ENCODE data around the gene SERPINB6. TPM values are rescaled to one million over a fixed set of nuclear protein-coding genes. Genes with fewer than 3 reads are reported as not detected.

Gene SERPINB6
- 10 to 100 TPM; 86.1 to 95.7 TPM for polyA plus RNA-seq

GRCh38 chr6:2971420-2972218 lies at the start of gene SERPINB6:
Gene SERPINB6, minus strand, starts transcription at chr6:2971567. Its CDS starts 12,235 bp downstream, at chr6:2959332.
- Histone ChIP-seq H3K36me3 (ENCODE audit: control insufficient read depth in 2 of 2, insufficient read depth in 2 of 2, low read length in 1 of 2) (no peaks in the 10 kb centered on the region), H3K4me1 (ENCODE audit: control insufficient read depth in 2 of 2, insufficient read depth in 2 of 2, low read length in 1 of 2) (no peaks in the 10 kb centered on the region), H3K9me3 (ENCODE audit: control insufficient read depth in 2 of 2, insufficient read depth in 1 of 2, low read depth in 1 of 2, low read length in 1 of 2) (no peaks in the 10 kb centered on the region), H3K27ac (ENCODE audit: low read depth in 2 of 2, low read length in 1 of 2) (peak within 1 kb of the TSS; percentile 95 to 98), H3K4me3 (ENCODE audit: low read depth in 1 of 2, low read length in 2 of 2) (peak within 1 kb of the TSS; percentile 74 to 81), H3K27me3 (ENCODE audit: control insufficient read depth in 1 of 2, insufficient read depth in 2 of 2, low read length in 2 of 2) (no peaks in the 10 kb centered on the region)
- 2 to 5% methylated on average over 53 to 63 of the region's 63 CpGs for WGBS, 2 donors

DNA sequence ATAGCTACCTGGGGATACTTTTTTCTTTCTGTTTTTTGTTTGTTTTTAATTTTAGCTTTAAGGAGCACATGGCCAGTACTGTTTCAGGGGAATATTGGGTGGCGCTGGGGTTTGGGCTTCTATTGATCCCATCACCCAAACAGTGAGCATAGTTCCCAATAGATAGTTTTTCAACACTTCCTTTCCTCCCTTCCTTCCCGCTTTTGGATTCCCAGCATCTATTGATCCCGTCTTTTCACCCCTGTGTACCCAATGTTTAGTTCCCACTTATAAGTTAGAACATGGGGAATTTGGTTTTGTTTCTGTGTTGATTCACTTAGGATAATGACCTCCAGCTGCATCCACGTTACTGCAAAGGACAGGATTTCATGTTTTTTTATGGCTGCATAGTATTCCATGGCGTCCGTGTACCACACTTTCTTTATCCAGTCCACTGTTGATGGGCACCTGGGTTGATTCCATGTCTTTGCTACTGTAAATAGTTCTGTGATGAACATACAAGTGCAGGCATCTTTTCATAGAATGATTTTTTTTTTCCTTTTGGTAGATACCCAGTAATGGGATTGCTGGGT lies 48.5 kb upstream of the SERPINB6 start:
- H3K27me3 ChIP-seq (ENCODE audit: control insufficient read depth in 1 of 2, insufficient read depth in 2 of 2, low read length in 2 of 2): no peaks in the 10 kb centered on the region
- no peaks in the 10 kb centered on the region for H3K4me1 ChIP-seq (ENCODE audit: control insufficient read depth in 2 of 2, insufficient read depth in 2 of 2, low read length in 1 of 2)
- H3K9me3 ChIP-seq (ENCODE audit: control insufficient read depth in 2 of 2, insufficient read depth in 1 of 2, low read depth in 1 of 2, low read length in 1 of 2): no peaks in the 10 kb centered on the region
- no peak overlapping the region for H3K4me3 ChIP-seq (ENCODE audit: low read depth in 1 of 2, low read length in 2 of 2)
- WGBS, 2 donors: 93% methylated on average over 6 of the region's 6 CpGs
- H3K27ac ChIP-seq (ENCODE audit: low read depth in 2 of 2, low read length in 1 of 2): no peak overlapping the region
- peaks cover 0 to 18% of the 10 kb centered on the region in 2 donors for H3K36me3 ChIP-seq (ENCODE audit: control insufficient read depth in 2 of 2, insufficient read depth in 2 of 2, low read length in 1 of 2)

DNA sequence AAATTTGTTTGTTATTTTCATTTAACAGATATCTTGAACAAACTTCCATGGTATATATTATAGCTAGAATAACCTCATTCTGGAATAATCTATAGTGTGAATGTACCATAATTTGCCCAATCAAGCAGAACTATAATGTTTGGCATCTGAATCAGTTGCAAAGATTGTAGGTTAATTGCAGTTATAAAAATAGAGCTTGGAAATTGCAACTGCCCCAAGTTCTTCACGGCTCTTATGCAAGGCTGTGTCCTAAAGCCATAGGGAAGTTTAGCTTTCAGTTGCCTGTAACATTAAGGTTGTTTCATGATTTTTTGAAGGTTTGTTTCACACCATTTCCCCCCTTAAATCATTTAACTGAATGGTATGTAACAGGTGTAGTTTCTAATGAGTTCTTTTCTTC lies 47.7 kb upstream of the SERPINB6 start:
- H3K4me3 ChIP-seq (ENCODE audit: low read depth in 1 of 2, low read length in 2 of 2): no peak overlapping the region
- H3K27ac ChIP-seq (ENCODE audit: low read depth in 2 of 2, low read length in 1 of 2): no peak overlapping the region
- peaks cover 0 to 21% of the 10 kb centered on the region in 2 donors for H3K36me3 ChIP-seq (ENCODE audit: control insufficient read depth in 2 of 2, insufficient read depth in 2 of 2, low read length in 1 of 2)
- H3K4me1 ChIP-seq (ENCODE audit: control insufficient read depth in 2 of 2, insufficient read depth in 2 of 2, low read length in 1 of 2): peaks cover 0 to under 1% of the 10 kb centered on the region in 2 donors
- 77 to 81% methylated on average over 1 of the region's 1 CpG for WGBS, 2 donors
- H3K9me3 ChIP-seq (ENCODE audit: control insufficient read depth in 2 of 2, insufficient read depth in 1 of 2, low read depth in 1 of 2, low read length in 1 of 2): no peaks in the 10 kb centered on the region
- no peaks in the 10 kb centered on the region for H3K27me3 ChIP-seq (ENCODE audit: control insufficient read depth in 1 of 2, insufficient read depth in 2 of 2, low read length in 2 of 2)

DNA sequence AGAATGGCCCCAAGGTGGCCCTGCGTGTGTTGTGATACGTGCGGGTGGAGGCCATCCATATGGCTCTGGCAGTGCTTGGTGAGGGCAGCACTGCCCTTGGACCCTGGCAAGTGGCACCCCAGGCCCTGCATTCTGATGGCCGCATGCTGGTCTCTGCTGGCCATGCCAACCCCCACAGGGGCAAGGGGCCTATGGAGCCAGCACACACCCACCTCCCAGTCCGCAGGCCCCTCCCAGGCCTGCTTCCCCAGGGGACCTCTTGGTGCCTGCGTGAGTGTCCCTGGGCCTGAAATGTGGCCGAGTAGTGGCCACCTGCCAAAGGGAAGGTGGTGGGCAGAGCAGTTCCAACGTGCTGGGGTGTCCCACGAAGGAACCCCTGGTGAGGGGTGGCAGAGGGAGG lies 45.9 kb upstream of the SERPINB6 start:
- Histone ChIP-seq H3K36me3 (ENCODE audit: control insufficient read depth in 2 of 2, insufficient read depth in 2 of 2, low read length in 1 of 2) (peaks cover 0 to 24% of the 10 kb centered on the region in 2 donors), H3K27me3 (ENCODE audit: control insufficient read depth in 1 of 2, insufficient read depth in 2 of 2, low read length in 2 of 2) (no peaks in the 10 kb centered on the region), H3K4me3 (ENCODE audit: low read depth in 1 of 2, low read length in 2 of 2) (no peak overlapping the region), H3K4me1 (ENCODE audit: control insufficient read depth in 2 of 2, insufficient read depth in 2 of 2, low read length in 1 of 2) (peaks cover 0 to 3% of the 10 kb centered on the region in 2 donors), H3K9me3 (ENCODE audit: control insufficient read depth in 2 of 2, insufficient read depth in 1 of 2, low read depth in 1 of 2, low read length in 1 of 2) (no peaks in the 10 kb centered on the region), H3K27ac (ENCODE audit: low read depth in 2 of 2, low read length in 1 of 2) (no peak overlapping the region)
- WGBS, 2 donors: 94% methylated on average over 9 of the region's 9 CpGs

DNA sequence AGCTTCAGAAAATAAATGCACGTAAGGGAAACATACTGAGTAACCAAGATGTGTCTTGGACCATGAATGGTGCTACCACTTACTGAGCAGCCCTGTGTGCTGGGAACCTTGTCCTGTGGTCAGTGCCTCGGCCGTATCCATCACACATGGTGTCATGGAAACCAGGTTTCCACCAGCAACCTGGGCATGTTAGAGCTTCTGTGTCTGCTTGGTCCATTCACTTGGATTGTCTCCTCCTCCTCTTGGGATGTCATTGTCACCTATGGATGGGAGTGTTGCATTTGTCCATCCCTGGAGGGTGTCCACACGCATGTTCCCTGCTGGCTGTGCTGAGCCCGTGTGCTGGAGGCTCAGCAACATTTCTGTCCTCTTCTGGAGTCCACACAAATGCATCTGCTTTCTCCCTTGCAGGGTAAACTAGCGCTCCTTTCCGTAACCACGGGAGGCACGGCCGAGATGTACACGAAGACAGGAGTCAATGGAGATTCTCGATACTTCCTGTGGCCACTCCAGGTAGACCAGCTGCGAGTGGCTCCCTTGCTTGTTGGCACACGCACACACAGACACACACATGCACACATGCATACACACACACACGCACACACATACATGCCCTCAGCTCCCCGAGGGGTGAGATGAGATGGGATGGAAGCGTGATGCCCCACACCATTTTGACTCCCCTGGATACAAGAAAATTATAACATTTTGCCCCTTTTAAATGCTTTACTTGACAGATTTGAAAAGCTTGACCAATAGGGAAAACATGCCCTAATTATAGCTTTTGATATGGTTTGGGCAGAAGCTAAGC lies 45.3 kb upstream of the SERPINB6 start:
- Histone ChIP-seq H3K27me3 (ENCODE audit: control insufficient read depth in 1 of 2, insufficient read depth in 2 of 2, low read length in 2 of 2) (no peaks in the 10 kb centered on the region), H3K4me1 (ENCODE audit: control insufficient read depth in 2 of 2, insufficient read depth in 2 of 2, low read length in 1 of 2) (peaks cover 0 to 3% of the 10 kb centered on the region in 2 donors), H3K4me3 (ENCODE audit: low read depth in 1 of 2, low read length in 2 of 2) (no peak overlapping the region), H3K36me3 (ENCODE audit: control insufficient read depth in 2 of 2, insufficient read depth in 2 of 2, low read length in 1 of 2) (peaks cover 0 to 24% of the 10 kb centered on the region in 2 donors), H3K9me3 (ENCODE audit: control insufficient read depth in 2 of 2, insufficient read depth in 1 of 2, low read depth in 1 of 2, low read length in 1 of 2) (no peaks in the 10 kb centered on the region), H3K27ac (ENCODE audit: low read depth in 2 of 2, low read length in 1 of 2) (no peak overlapping the region)
- 96 to 97% methylated on average over 17 of the region's 17 CpGs for WGBS, 2 donors

GRCh38 chr6:3015144-3015543 lies 43.8 kb upstream of the SERPINB6 start:
- H3K4me1 ChIP-seq (ENCODE audit: control insufficient read depth in 2 of 2, insufficient read depth in 2 of 2, low read length in 1 of 2): peaks cover 0 to 3% of the 10 kb centered on the region in 2 donors
- no peak overlapping the region for H3K4me3 ChIP-seq (ENCODE audit: low read depth in 1 of 2, low read length in 2 of 2)
- H3K27ac ChIP-seq (ENCODE audit: low read depth in 2 of 2, low read length in 1 of 2): no peak overlapping the region
- no peaks in the 10 kb centered on the region for H3K9me3 ChIP-seq (ENCODE audit: control insufficient read depth in 2 of 2, insufficient read depth in 1 of 2, low read depth in 1 of 2, low read length in 1 of 2)
- no peaks in the 10 kb centered on the region for H3K27me3 ChIP-seq (ENCODE audit: control insufficient read depth in 1 of 2, insufficient read depth in 2 of 2, low read length in 2 of 2)
- peaks cover 4 to 29% of the 10 kb centered on the region in 2 donors for H3K36me3 ChIP-seq (ENCODE audit: control insufficient read depth in 2 of 2, insufficient read depth in 2 of 2, low read length in 1 of 2)
- WGBS, 2 donors: 95 to 97% methylated on average over 10 of the region's 10 CpGs

DNA sequence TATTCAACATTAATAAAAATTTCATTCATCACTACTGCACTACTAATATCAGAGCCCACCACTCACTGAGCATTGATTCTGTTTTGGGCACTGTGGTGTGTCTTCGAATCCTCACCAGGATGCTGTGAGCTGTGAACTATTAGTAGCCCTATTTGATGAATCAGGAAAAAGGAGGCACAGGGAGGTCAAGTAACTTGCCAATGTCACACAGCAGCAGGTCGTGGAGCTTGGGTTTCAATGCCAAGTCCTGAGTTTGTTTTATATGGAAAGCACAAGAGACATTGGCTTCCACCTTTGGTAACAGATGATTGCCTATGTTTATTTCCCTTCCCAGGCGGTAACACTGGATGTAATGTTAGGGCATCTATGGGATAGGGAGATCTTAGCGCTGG lies 43.3 kb upstream of the SERPINB6 start:
- no peaks in the 10 kb centered on the region for H3K9me3 ChIP-seq (ENCODE audit: control insufficient read depth in 2 of 2, insufficient read depth in 1 of 2, low read depth in 1 of 2, low read length in 1 of 2)
- 94% methylated on average over 4 of the region's 4 CpGs for WGBS, 2 donors
- peaks cover 4 to 29% of the 10 kb centered on the region in 2 donors for H3K36me3 ChIP-seq (ENCODE audit: control insufficient read depth in 2 of 2, insufficient read depth in 2 of 2, low read length in 1 of 2)
- H3K27ac ChIP-seq (ENCODE audit: low read depth in 2 of 2, low read length in 1 of 2): no peak overlapping the region
- H3K27me3 ChIP-seq (ENCODE audit: control insufficient read depth in 1 of 2, insufficient read depth in 2 of 2, low read length in 2 of 2): no peaks in the 10 kb centered on the region
- H3K4me1 ChIP-seq (ENCODE audit: control insufficient read depth in 2 of 2, insufficient read depth in 2 of 2, low read length in 1 of 2): peaks cover 0 to 3% of the 10 kb centered on the region in 2 donors
- H3K4me3 ChIP-seq (ENCODE audit: low read depth in 1 of 2, low read length in 2 of 2): no peak overlapping the region

DNA sequence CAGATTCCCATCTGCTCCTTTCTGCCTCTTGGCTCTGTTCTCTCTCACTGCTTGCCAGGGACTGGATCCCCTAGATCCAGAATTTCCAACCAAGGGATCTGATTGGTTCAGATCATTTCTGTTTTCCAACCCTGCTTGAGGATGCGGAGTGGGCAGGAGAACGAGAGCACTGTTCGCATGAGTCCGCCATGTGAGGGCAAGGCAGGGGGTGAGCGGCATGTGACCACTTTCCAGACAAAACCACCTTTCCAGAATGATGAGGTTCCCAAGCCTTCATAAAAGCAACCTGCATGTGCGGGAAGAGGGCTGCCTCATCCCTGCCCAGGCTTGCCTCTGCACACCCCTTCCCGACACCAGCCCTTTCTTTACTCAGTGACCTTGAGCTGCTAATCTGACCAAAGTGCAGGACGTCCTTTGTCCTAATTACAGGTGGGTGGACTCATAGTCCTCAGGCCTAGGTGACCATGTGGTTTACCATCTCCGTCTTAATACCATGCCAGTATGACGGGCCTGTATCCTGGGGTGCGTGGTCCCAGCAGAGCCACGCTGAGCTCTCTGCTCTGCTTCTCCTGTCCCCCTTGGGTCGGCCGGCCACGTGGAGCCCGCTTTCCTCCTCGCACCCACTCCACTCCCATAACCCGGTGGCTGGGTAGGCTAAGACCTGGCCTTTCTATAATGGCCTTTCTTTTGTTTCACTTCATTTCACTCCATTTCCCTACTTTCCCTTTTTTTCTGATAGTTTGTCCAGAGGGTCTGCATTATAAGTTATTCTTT lies 42.7 kb upstream of the SERPINB6 start:
- 87 to 90% methylated on average over 18 of the region's 18 CpGs for WGBS, 2 donors
- Histone ChIP-seq H3K9me3 (ENCODE audit: control insufficient read depth in 2 of 2, insufficient read depth in 1 of 2, low read depth in 1 of 2, low read length in 1 of 2) (no peaks in the 10 kb centered on the region), H3K4me1 (ENCODE audit: control insufficient read depth in 2 of 2, insufficient read depth in 2 of 2, low read length in 1 of 2) (peaks cover 0 to 3% of the 10 kb centered on the region in 2 donors), H3K27ac (ENCODE audit: low read depth in 2 of 2, low read length in 1 of 2) (peak overlapping the region in 1 of 2 donors; percentile 5), H3K4me3 (ENCODE audit: low read depth in 1 of 2, low read length in 2 of 2) (no peak overlapping the region), H3K36me3 (ENCODE audit: control insufficient read depth in 2 of 2, insufficient read depth in 2 of 2, low read length in 1 of 2) (peaks cover 4 to 27% of the 10 kb centered on the region in 2 donors), H3K27me3 (ENCODE audit: control insufficient read depth in 1 of 2, insufficient read depth in 2 of 2, low read length in 2 of 2) (no peaks in the 10 kb centered on the region)

GRCh38 chr6:3013486-3013885 lies 42.1 kb upstream of the SERPINB6 start:
- H3K36me3 ChIP-seq (ENCODE audit: control insufficient read depth in 2 of 2, insufficient read depth in 2 of 2, low read length in 1 of 2): peaks cover 4 to 27% of the 10 kb centered on the region in 2 donors
- H3K27me3 ChIP-seq (ENCODE audit: control insufficient read depth in 1 of 2, insufficient read depth in 2 of 2, low read length in 2 of 2): no peaks in the 10 kb centered on the region
- H3K4me1 ChIP-seq (ENCODE audit: control insufficient read depth in 2 of 2, insufficient read depth in 2 of 2, low read length in 1 of 2): peaks cover 0 to 3% of the 10 kb centered on the region in 2 donors
- no peak overlapping the region for H3K4me3 ChIP-seq (ENCODE audit: low read depth in 1 of 2, low read length in 2 of 2)
- WGBS, 2 donors: 42 to 49% methylated on average over 2 of the region's 2 CpGs
- peak overlapping the region in 1 of 2 donors; percentile 5 for H3K27ac ChIP-seq (ENCODE audit: low read depth in 2 of 2, low read length in 1 of 2)
- no peaks in the 10 kb centered on the region for H3K9me3 ChIP-seq (ENCODE audit: control insufficient read depth in 2 of 2, insufficient read depth in 1 of 2, low read depth in 1 of 2, low read length in 1 of 2)

Measured in esophagus (tissue), 2 donors.